Measurements from ENCODE around the gene ENTPD2.

ENTPD2 gene

GRCh38 chr9:137057545-137057944 lies 3.7 kb upstream of the ENTPD2 start:
- TF ChIP-seq ZFX (IDR thresholded peaks at IDR 0.05) = no peak
- TF ChIP-seq, protein P1, sequence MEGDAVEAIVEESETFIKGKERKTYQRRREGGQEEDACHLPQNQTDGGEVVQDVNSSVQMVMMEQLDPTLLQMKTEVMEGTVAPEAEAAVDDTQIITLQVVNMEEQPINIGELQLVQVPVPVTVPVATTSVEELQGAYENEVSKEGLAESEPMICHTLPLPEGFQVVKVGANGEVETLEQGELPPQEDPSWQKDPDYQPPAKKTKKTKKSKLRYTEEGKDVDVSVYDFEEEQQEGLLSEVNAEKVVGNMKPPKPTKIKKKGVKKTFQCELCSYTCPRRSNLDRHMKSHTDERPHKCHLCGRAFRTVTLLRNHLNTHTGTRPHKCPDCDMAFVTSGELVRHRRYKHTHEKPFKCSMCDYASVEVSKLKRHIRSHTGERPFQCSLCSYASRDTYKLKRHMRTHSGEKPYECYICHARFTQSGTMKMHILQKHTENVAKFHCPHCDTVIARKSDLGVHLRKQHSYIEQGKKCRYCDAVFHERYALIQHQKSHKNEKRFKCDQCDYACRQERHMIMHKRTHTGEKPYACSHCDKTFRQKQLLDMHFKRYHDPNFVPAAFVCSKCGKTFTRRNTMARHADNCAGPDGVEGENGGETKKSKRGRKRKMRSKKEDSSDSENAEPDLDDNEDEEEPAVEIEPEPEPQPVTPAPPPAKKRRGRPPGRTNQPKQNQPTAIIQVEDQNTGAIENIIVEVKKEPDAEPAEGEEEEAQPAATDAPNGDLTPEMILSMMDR (conservative IDR thresholded peaks at IDR 0.05) = no peak
- peak overlapping the region; percentile 63 for H3K27ac ChIP-seq

GRCh38 chr9:137056739-137057415 lies 3.0 kb upstream of the ENTPD2 start:
- TF ChIP-seq, protein P1 (conservative IDR thresholded peaks at IDR 0.05) = no peak
- TF ChIP-seq ZFX (IDR thresholded peaks at IDR 0.05) = no peak
- peak overlapping the region; percentile 63 for H3K27ac ChIP-seq

- H3K27ac ChIP-seq = peak overlapping the region; percentile 88
Observed at GRCh38 chr9:137055385-137056364, 1.8 kb upstream of the ENTPD2 start.

DNA sequence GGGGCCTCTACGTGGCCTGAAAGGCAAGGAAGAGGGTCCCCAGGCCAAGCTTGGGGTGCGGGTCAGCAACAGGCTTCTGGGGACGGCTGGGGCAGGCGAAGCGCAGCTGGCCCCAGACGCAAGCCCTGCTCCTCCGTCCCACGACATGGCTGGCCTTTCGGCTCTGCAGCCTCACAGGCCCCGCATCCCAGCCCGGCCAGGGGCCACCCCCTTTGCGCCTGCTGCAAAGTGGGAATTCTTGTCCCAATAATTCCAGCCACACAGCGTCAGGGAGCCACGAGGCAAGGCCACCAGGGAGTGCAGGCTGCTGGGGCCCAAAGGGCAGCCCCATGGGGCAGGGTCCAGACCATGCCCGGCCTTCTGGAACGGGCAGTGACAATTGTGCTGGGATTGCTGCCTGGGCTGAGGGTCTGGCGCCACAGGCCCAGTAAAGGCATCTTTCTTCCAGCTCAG lies 1.1 kb upstream of the ENTPD2 start:
- TF ChIP-seq ZFX (IDR thresholded peaks at IDR 0.05) = no peak
- TF ChIP-seq, protein P1 (conservative IDR thresholded peaks at IDR 0.05) = no peak
- H3K27ac ChIP-seq = peak overlapping the region; percentile 88

More at GRCh38 chr9:137055385-137056364, 1.8 kb upstream of the ENTPD2 start:
- TF ChIP-seq, protein P1 (conservative IDR thresholded peaks at IDR 0.05) = no peak
- TF ChIP-seq ZFX (IDR thresholded peaks at IDR 0.05) = no peak

GRCh38 chr9:137052998-137053943 lies 590 bp downstream of the ENTPD2 start:
- H3K27ac ChIP-seq = peak overlapping the region; percentile 88
- no peak for TF ChIP-seq ZFX (IDR thresholded peaks at IDR 0.05)
- TF ChIP-seq, protein P1 (conservative IDR thresholded peaks at IDR 0.05) = no peak

DNA sequence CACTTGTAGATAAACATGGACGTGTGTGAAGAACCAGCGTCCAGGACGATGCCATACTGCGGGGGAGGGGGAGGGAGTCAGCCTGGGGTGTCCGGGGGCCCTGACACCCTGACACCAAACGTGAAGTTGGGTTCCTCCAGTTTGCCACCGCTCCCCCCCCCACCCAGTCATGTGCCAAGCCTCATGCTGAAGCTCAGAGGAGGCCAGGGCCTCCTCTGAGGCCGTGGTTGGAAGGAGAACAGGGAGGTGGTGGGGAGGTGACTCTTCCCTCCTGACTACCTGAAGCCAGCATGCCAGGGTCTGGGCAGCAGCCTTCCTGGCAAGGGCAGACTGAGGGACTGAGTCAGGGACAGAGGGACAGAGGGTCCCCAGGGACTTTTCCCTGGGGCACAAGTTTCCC lies 1.6 kb downstream of the ENTPD2 start:
- TF ChIP-seq ZFX (IDR thresholded peaks at IDR 0.05) = no peak
- TF ChIP-seq, protein P1 (conservative IDR thresholded peaks at IDR 0.05) = no peak
- H3K27ac ChIP-seq = no peak overlapping the region
